GM20000 (cell line): ENCODE results near the gene IFT122.
"Not testable (repeated sequence)": the region's sequence is repeated elsewhere in the genome, so short reads cannot be mapped to it uniquely, and the experiment has no call there.

ENCODE experiments used
- DNase-seq: peaks from one replicate; pipeline ENCODE4 v3.0.0; 2012; ENCODE audit warnings: low spot score
- TF ChIP-seq, protein P1 (sequence below): IDR thresholded peaks from 2 replicates; pipeline ENCODE4 v1.5.1; 2012; ENCODE audit warnings: mild to moderate bottlenecking, control low read depth; ENCODE audit errors: extremely low read depth, missing control alignments

The IFT122 gene

DNA sequence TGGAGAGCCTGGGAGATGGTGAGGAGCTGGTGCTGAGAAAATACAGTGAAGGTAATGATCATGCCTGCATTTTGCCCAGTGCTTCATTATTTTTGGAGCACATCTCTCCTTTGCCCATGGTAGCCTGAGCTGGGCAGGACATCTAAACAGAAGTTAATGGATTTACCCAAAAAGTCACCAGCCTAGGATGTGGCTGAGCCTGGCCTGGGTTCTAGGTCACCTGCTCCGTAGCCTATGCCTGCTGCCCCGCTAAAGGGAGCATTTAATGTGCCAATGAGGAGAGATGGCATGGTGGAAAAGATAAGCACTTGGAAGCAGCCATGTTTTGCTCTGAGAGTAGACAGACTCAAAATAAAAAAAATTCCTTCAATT is 46.6 kb downstream of the IFT122 start:
- no peak for DNase-seq
- TF ChIP-seq, protein P1, sequence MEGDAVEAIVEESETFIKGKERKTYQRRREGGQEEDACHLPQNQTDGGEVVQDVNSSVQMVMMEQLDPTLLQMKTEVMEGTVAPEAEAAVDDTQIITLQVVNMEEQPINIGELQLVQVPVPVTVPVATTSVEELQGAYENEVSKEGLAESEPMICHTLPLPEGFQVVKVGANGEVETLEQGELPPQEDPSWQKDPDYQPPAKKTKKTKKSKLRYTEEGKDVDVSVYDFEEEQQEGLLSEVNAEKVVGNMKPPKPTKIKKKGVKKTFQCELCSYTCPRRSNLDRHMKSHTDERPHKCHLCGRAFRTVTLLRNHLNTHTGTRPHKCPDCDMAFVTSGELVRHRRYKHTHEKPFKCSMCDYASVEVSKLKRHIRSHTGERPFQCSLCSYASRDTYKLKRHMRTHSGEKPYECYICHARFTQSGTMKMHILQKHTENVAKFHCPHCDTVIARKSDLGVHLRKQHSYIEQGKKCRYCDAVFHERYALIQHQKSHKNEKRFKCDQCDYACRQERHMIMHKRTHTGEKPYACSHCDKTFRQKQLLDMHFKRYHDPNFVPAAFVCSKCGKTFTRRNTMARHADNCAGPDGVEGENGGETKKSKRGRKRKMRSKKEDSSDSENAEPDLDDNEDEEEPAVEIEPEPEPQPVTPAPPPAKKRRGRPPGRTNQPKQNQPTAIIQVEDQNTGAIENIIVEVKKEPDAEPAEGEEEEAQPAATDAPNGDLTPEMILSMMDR: no peak

DNA sequence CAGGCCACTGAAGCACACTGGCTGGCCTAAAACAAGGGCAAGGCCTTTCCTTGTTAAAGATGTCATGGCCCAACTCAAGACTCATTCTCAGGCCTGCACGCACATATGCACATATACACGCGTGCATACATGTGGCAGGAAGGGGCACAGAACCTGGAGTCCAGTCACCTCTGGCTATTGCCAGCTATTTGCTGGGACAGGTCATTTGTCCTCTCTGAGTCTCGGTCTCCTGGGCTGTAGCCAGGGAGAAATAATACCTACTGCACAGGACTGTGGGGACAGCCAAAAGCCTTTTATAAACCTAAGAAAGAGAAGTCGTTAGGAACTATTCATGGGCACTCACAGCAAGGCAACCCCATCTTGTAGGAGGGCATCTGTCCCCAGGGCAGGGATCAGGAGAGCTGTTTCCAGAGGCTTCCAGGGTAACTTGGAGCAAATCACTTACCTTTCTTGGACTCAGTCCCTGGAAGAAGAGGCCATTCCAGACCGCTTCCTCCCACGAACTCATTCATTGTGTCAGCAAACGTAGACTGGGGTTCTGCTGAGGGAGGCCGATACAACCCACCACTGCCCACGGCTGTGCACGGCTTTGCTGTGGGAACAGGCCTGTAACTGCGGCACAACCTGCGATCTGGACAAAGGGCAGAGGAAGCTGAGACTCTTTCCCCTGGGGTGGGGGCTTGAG is 47.3 kb downstream of the IFT122 start:
- no peak for DNase-seq
- TF ChIP-seq, protein P1: no peak

DNA sequence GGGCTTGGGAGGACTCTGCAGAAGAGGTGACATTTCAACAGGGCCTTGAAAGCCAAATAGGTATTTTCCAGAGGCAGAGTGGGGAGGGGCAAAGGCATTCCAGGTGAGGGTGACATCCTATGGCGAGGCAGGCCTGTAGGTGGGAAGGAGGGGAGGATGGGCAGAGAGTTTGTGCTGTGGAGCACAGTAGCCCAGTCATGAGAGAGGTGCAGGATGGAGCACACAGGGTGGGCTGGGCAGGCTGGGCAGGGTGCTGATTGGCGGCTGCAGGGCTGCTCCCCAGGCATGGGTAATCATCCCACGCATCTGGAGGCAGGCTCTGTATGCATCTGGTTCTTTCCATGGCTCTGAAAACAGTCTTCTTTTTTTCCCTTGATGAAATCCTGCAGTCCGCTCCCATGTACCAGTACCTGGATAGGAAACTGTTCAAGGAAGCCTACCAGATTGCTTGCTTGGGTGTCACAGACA is 47.9 kb downstream of the IFT122 start:
- DNase-seq: not testable (repeated sequence)

GRCh38 chr3:129489258-129489657 is 49.2 kb downstream of the IFT122 start:
- not testable (repeated sequence) for DNase-seq

GRCh38 chr3:129490273-129490675 is 50.2 kb downstream of the IFT122 start:
- TF ChIP-seq, protein P1: peak; percentile 78
- DNase-seq: peak; percentile 79

- DNase-seq: not testable (repeated sequence)
Measured at GRCh38 chr3:129491077-129491476, 51.1 kb downstream of the IFT122 start.

DNA sequence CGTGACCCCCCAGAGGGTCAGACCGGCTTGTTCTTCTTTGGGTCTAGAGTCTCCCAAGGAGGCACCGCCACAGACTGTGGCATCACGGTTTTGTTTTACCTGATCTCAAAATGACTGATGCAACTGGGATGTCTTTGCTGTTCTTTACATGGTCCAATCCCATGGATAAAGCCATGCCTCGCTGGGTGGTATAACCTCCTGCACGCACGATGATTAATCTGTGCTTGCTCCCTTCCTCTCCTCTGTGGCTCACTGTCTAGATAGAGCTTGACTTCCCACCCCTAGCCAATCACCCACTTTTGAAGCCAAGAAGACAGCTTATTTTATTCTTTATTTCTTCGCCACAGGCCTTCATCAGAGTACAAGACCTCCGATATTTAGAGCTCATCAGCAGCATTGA is 51.8 kb downstream of the IFT122 start:
- TF ChIP-seq, protein P1: no peak
- no peak for DNase-seq

DNA sequence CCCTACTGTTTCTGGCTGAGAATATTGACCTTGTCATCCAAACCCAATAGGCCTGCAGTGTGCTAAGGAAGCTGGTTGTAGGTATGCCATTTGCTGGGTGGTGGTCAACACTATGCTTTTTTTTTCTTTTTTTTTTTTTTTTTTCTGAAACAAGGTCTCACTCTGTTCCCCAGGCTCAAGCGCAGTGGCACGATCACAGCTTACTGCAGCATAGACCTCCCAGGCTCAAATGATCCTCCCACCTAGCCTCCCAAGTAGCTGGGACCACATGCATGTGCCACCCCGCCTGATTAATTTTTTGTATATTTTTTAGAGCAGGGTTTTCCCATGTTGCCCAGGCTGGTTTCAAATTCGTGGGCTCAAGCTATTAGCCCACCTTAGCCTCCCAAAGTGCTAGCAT is 52.7 kb downstream of the IFT122 start:
- TF ChIP-seq, protein P1: no peak

DNA sequence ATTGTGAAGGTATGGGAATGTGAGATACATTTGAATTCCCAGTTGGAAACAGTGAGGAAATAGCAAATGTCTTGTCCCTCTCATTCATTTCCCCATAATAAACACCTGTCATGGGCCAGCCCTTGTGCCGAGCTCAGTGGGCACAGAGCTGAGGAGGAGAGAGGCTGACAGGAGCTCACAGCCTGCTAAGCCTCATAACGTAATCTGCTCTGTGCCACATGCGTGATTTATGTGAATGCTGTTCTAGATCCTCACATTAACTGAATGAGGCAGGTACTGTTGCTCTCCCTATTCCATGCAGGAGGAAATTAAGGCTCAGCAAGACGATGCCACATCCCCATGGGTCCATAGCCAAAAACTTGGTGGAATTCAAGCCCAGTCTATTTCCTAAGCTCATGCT is 53.2 kb downstream of the IFT122 start:
- no peak for DNase-seq
- TF ChIP-seq, protein P1: no peak

More for the DNA sequence above, 52.7 kb downstream of the IFT122 start:
- DNase-seq: no peak

DNA sequence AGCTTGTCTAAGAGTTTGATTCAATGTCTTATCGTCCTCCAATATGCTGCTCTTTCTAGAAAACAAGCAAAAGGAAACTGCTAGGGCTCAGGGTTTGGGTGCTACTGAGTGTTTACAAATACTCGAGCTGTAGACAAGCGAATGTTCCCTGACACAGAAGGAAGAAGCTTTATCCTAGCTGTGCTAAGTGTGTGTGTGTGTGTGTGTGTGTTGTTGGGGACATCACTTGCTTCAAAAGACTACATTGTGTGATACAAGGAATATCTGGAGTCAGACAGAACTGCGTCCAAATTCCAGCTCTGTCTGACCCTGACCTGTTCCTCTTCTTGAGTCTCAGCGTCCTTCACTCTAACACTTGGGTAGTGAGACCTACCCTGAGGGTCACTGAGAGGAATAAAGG is 54.5 kb downstream of the IFT122 start:
- not testable (repeated sequence) for DNase-seq

DNA sequence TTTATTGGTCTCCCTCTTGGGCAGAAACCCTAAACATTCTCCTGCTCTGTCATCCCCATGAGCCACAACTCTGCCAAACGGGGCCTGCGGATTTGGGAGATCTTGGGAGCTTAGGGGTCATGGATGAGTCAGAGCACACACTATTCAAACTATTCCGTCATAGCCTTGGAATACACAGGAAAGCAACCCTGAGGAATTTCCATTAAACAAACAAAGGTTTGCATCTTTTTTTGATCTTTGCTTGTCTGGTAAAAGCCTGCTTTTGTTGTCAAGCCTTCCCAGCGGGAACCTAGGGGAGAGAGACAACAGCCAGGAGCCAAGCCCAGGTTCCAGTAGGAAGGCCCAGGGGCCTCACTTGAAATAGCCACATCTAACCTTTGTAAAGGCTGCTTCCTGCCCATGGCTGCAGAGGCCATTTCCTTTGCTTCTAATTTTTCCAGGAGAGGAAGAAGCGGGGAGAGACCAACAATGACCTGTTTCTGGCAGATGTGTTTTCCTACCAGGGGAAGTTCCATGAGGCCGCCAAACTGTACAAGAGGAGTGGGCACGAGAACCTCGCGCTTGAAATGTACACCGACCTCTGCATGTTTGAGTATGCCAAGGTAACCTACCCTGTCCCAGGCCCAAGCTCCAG is 55.1 kb downstream of the IFT122 start:
- DNase-seq: not testable (repeated sequence)

GRCh38 chr3:129497876-129498275 is 57.9 kb downstream of the IFT122 start:
- not testable (repeated sequence) for DNase-seq

DNA sequence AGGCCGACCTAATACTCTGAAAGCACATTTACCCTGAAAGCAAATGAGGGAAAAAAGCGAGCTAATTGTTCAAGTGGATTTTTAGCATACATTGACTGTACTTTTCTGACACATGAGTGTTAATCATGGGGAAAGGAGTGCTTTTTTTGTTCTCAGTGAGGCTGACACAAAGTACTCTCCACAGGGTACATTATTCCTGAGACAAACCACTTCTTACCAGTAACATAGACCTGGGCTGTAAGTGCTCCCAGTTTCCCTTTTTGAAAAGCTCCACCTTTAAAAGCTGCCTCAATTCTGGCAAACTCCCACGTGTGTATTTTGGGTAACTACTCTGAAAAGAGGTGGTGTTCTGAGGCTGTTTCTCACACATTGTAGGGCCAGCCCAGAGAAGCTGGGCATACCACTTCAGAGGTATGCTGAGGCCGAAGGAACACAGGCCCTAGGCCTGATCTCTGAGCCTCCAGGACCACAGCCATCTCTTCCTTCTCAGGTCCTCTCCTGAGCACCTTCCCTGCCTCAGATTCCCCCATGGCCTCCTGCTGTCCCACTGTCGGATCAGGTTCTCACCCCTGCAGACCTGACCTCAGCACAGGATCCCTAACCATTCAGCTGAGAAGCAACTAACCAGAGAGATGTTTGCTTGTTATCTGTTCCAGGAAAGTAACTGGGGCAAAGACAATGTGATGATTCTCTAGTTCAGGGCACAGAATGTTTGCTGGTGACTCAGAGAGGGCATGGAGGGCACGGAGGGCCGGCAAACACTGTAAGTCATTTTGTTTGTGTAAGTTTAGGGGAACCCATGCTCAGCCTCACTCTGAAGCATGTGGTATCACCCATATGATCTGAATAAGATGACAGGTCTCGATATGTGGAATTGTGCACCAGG is 58.8 kb downstream of the IFT122 start:
- not testable (repeated sequence) for DNase-seq
